Measurements from ENCODE around the gene GREM1.

Gene GREM1

GRCh38 chr15:32787949-32788348 is 70.1 kb downstream of the GREM1 start:
- no peak for DNase-seq

- no peak for DNase-seq
These were observed 72.7 kb downstream of the GREM1 start for GRCh38 chr15:32790352-32790999.

- no peak for DNase-seq
These were observed 74.6 kb downstream of the GREM1 start for GRCh38 chr15:32792436-32792835.
